Mesendoderm (in vitro differentiated cells): Measurements from ENCODE around the gene HTR7.

Experiments used
- DNase-seq: peaks from one replicate; pipeline ENCODE4 v3.0.0; 2013
- H2AK5ac ChIP-seq: 2 replicates; pipeline ENCODE4 v1.6.1; 2013; ENCODE audit warnings: low read length, inconsistent platforms
- H2BK120ac ChIP-seq: 2 replicates; pipeline ENCODE4 v1.6.1; 2013; ENCODE audit warnings: low read depth, mild to moderate bottlenecking, low read length, moderate library complexity, mixed read lengths
- H2BK15ac ChIP-seq: replicated peaks from 2 replicates; pipeline ENCODE4 v1.6.1; 2013; ENCODE audit warnings: low read depth, mild to moderate bottlenecking, moderate library complexity
- H2BK5ac ChIP-seq: 2 replicates; pipeline ENCODE4 v1.6.1; 2013; ENCODE audit warnings: low read length, inconsistent platforms
- H3K18ac ChIP-seq: 2 replicates; pipeline ENCODE4 v1.6.1; 2013; ENCODE audit warnings: mild to moderate bottlenecking, low read length, mixed read lengths
- H3K23ac ChIP-seq: one replicate; pipeline ENCODE4 v1.6.1; 2013; ENCODE audit warnings: low read length
- H3K27ac ChIP-seq: 2 replicates; pipeline ENCODE4 v1.5.1; 2013; ENCODE audit warnings: low read depth, mild to moderate bottlenecking, inconsistent platforms, low read length, moderate library complexity
- H3K27me3 ChIP-seq: 2 replicates; pipeline ENCODE4 v1.6.1; 2013; ENCODE audit warnings: low read length, control low read depth, mild to moderate bottlenecking, inconsistent platforms; ENCODE audit not compliant: insufficient read depth, poor library complexity
- H3K36me3 ChIP-seq: 2 replicates; pipeline ENCODE4 v1.6.1; 2013; ENCODE audit warnings: low read length, inconsistent platforms; ENCODE audit not compliant: control insufficient read depth, insufficient read depth
- H3K4ac ChIP-seq: one replicate; pipeline ENCODE4 v1.6.1; 2013; ENCODE audit warnings: low read depth, mild to moderate bottlenecking, low read length, moderate library complexity
- H3K4me1 ChIP-seq: 2 replicates; pipeline ENCODE4 v1.6.1; 2013; ENCODE audit warnings: low read depth, low read length, inconsistent platforms; ENCODE audit not compliant: control insufficient read depth
- H3K4me2 ChIP-seq: 2 replicates; pipeline ENCODE4 v1.6.1; 2013; ENCODE audit warnings: low read length
- H3K4me3 ChIP-seq: 2 replicates; pipeline ENCODE4 v1.5.1; 2013; ENCODE audit warnings: mild to moderate bottlenecking, low read length
- H3K56ac ChIP-seq: one replicate; pipeline ENCODE4 v1.6.1; 2013; ENCODE audit warnings: low read length
- H3K79me1 ChIP-seq: 2 replicates; pipeline ENCODE4 v1.6.1; 2013; ENCODE audit warnings: low read length, inconsistent platforms
- H3K79me2 ChIP-seq: 2 replicates; pipeline ENCODE4 v1.6.1; 2013; ENCODE audit warnings: mild to moderate bottlenecking, low read length; ENCODE audit not compliant: control insufficient read depth, insufficient read depth
- H3K9ac ChIP-seq: 2 replicates; pipeline ENCODE4 v1.6.1; 2013; ENCODE audit warnings: low read length, inconsistent platforms
- H4K5ac ChIP-seq: one replicate; pipeline ENCODE4 v1.6.1; 2013; ENCODE audit warnings: low read length
- H4K8ac ChIP-seq: one replicate; pipeline ENCODE4 v1.6.1; 2013; ENCODE audit warnings: low read depth, mild to moderate bottlenecking, control low read depth, low read length, moderate library complexity
- WGBS: extraction: QIAGEN DNeasy Blood & Tissue Kit; methylation state at CpG from one replicate; pipeline ENCODE4 v1.1.7; 2013; ENCODE audit warnings: low lambda C conversion rate, missing lambda C conversion rate; ENCODE audit not compliant: insufficient coverage; ENCODE audit errors: extremely low coverage; 5-methylcytosine and 5-hydroxymethylcytosine counted together

The HTR7 gene

GRCh38 chr10:90743291-90743690 is 114.5 kb downstream of the HTR7 start:
- Histone ChIP-seq H3K36me3 (no peaks in the 10 kb centered on the region), H3K18ac (no peak overlapping the region), H3K4me1 (no peaks in the 10 kb centered on the region), H4K8ac (no peak overlapping the region), H3K27me3 (no peaks in the 10 kb centered on the region), H4K5ac (no peak overlapping the region), H2BK15ac (no peak overlapping the region), H3K23ac (no peak overlapping the region), H3K27ac (no peak overlapping the region), H3K79me2 (no peaks in the 10 kb centered on the region), H3K4ac (no peak overlapping the region), H3K4me2 (no peak overlapping the region), H3K9ac (no peak overlapping the region), H2BK5ac (no peak overlapping the region), H2BK120ac (no peak overlapping the region), H2AK5ac (no peak overlapping the region), H3K4me3 (no peak overlapping the region), H3K79me1 (peaks cover 1% of the 10 kb centered on the region), H3K56ac (no peak overlapping the region)
- no peak for DNase-seq
- WGBS, result no CpG with 5 or more reads among the region's 3 CpGs

DNA sequence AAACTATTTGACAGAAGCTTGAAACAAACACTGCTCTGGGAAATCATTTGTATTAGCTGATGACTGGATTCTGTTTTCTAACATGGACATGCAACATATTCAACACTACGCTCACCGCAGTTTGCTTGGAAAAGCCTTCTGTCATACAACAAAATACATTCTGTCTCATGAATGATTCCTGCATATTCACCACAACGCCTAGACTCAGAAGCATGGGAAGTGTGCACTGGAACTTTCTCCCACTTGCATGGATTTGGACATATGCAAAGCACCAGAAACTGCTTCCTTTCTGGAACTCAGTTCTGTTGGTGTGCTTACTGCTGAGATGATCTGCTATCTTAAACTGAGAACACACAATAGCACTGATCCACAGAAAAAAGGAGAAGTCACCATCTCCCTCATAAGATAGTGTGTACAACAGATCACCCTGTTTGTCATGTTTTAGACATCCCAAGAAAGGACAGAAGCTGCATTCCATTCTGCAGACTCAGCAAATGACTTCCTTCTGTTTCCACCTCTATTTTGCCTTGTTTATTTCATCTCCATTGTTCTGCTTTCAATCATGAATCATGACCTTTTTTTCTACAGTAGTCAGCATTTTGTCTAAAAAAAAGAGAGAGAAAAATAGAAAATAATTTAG is 115.8 kb downstream of the HTR7 start:
- DNase-seq, result no peak
- Histone ChIP-seq H2AK5ac (no peak overlapping the region), H3K27ac (no peak overlapping the region), H2BK5ac (no peak overlapping the region), H3K4me1 (no peaks in the 10 kb centered on the region), H4K5ac (no peak overlapping the region), H2BK120ac (no peak overlapping the region), H3K9ac (no peak overlapping the region), H3K27me3 (no peaks in the 10 kb centered on the region), H3K4ac (no peak overlapping the region), H2BK15ac (no peak overlapping the region), H3K4me2 (no peak overlapping the region), H3K23ac (no peak overlapping the region), H3K18ac (no peak overlapping the region), H3K79me1 (peaks cover 1% of the 10 kb centered on the region), H3K4me3 (no peak overlapping the region), H4K8ac (no peak overlapping the region), H3K56ac (no peak overlapping the region), H3K79me2 (no peaks in the 10 kb centered on the region), H3K36me3 (no peaks in the 10 kb centered on the region)
- WGBS, result no CpG with 5 or more reads among the region's 3 CpGs

GRCh38 chr10:90740265-90740664 is 117.6 kb downstream of the HTR7 start:
- no peak overlapping the region for H3K18ac ChIP-seq
- H3K56ac ChIP-seq, result no peak overlapping the region
- H2BK120ac ChIP-seq, result no peak overlapping the region
- H2BK5ac ChIP-seq, result no peak overlapping the region
- no peak overlapping the region for H3K4me3 ChIP-seq
- WGBS, result no CpG with 5 or more reads among the region's 2 CpGs
- H3K4me2 ChIP-seq, result no peak overlapping the region
- H3K79me1 ChIP-seq, result peaks cover 1% of the 10 kb centered on the region
- no peak for DNase-seq
- no peak overlapping the region for H2BK15ac ChIP-seq
- no peak overlapping the region for H3K9ac ChIP-seq
- no peak overlapping the region for H3K23ac ChIP-seq
- H3K27me3 ChIP-seq, result no peaks in the 10 kb centered on the region
- no peak overlapping the region for H2AK5ac ChIP-seq
- H3K27ac ChIP-seq, result no peak overlapping the region
- no peaks in the 10 kb centered on the region for H3K36me3 ChIP-seq
- H3K4ac ChIP-seq, result no peak overlapping the region
- no peak overlapping the region for H4K5ac ChIP-seq
- H3K4me1 ChIP-seq, result no peaks in the 10 kb centered on the region
- H4K8ac ChIP-seq, result no peak overlapping the region
- no peaks in the 10 kb centered on the region for H3K79me2 ChIP-seq

GRCh38 chr10:90738885-90739284 is 119.0 kb downstream of the HTR7 start:
- H4K5ac ChIP-seq, result no peak overlapping the region
- no peak overlapping the region for H3K4ac ChIP-seq
- H3K4me3 ChIP-seq, result no peak overlapping the region
- no peaks in the 10 kb centered on the region for H3K36me3 ChIP-seq
- H3K18ac ChIP-seq, result no peak overlapping the region
- no peak overlapping the region for H2AK5ac ChIP-seq
- no peak for DNase-seq
- no peak overlapping the region for H4K8ac ChIP-seq
- H2BK5ac ChIP-seq, result no peak overlapping the region
- no peak overlapping the region for H3K9ac ChIP-seq
- H3K4me1 ChIP-seq, result no peaks in the 10 kb centered on the region
- no peak overlapping the region for H2BK15ac ChIP-seq
- no peaks in the 10 kb centered on the region for H3K27me3 ChIP-seq
- H3K23ac ChIP-seq, result no peak overlapping the region
- no peak overlapping the region for H3K4me2 ChIP-seq
- H2BK120ac ChIP-seq, result no peak overlapping the region
- no peaks in the 10 kb centered on the region for H3K79me2 ChIP-seq
- peaks cover 1% of the 10 kb centered on the region for H3K79me1 ChIP-seq
- no peak overlapping the region for H3K56ac ChIP-seq
- no CpG with 5 or more reads among the region's 2 CpGs for WGBS
- H3K27ac ChIP-seq, result no peak overlapping the region

- Histone ChIP-seq H3K27me3 (no peaks in the 10 kb centered on the region), H2BK120ac (no peak overlapping the region), H3K18ac (no peak overlapping the region), H3K36me3 (no peaks in the 10 kb centered on the region), H4K5ac (no peak overlapping the region), H2BK5ac (no peak overlapping the region), H3K4ac (no peak overlapping the region), H2AK5ac (no peak overlapping the region), H2BK15ac (no peak overlapping the region), H3K27ac (no peak overlapping the region), H3K4me3 (no peak overlapping the region), H3K4me2 (no peak overlapping the region), H3K79me2 (no peaks in the 10 kb centered on the region), H3K56ac (no peak overlapping the region), H3K79me1 (no peaks in the 10 kb centered on the region), H3K23ac (no peak overlapping the region), H3K4me1 (no peaks in the 10 kb centered on the region), H4K8ac (no peak overlapping the region), H3K9ac (no peak overlapping the region)
- no CpG with 5 or more reads among the region's 2 CpGs for WGBS
- no peak for DNase-seq
Observed at GRCh38 chr10:90734415-90734814, 123.4 kb downstream of the HTR7 start.

GRCh38 chr10:90732581-90732980 is 125.3 kb downstream of the HTR7 start:
- no peaks in the 10 kb centered on the region for H3K4me1 ChIP-seq

More at GRCh38 chr10:90732581-90732980, 125.3 kb downstream of the HTR7 start:
- H2BK120ac ChIP-seq, result no peak overlapping the region
- no peak for DNase-seq
- no peak overlapping the region for H2BK5ac ChIP-seq
- H3K79me2 ChIP-seq, result no peaks in the 10 kb centered on the region
- H3K9ac ChIP-seq, result no peak overlapping the region
- H3K36me3 ChIP-seq, result no peaks in the 10 kb centered on the region
- no peak overlapping the region for H3K4me3 ChIP-seq
- no peak overlapping the region for H2BK15ac ChIP-seq
- H3K4me2 ChIP-seq, result no peak overlapping the region
- WGBS, result no CpG with 5 or more reads among the region's 3 CpGs
- H3K23ac ChIP-seq, result no peak overlapping the region
- no peak overlapping the region for H4K5ac ChIP-seq
- no peaks in the 10 kb centered on the region for H3K27me3 ChIP-seq
- H4K8ac ChIP-seq, result no peak overlapping the region
- H3K4ac ChIP-seq, result no peak overlapping the region
- H3K18ac ChIP-seq, result no peak overlapping the region
- H3K27ac ChIP-seq, result no peak overlapping the region
- no peak overlapping the region for H3K56ac ChIP-seq
- H3K79me1 ChIP-seq, result no peaks in the 10 kb centered on the region
- H2AK5ac ChIP-seq, result no peak overlapping the region
